Ishikawa (cell line): ENCODE measurements around the gene IL5RA.

Experiments
- CEBPB ChIP-seq: IDR thresholded peaks from 2 replicates; pipeline ENCODE4 v1.6.1; 2012
- CREB1 ChIP-seq: IDR thresholded peaks from 2 replicates; pipeline ENCODE4 v1.6.1; 2012; ENCODE audit warnings: low read depth
- EGR1 ChIP-seq: IDR thresholded peaks from 2 replicates; pipeline ENCODE4 v1.6.1; 2012
- EP300 ChIP-seq: IDR thresholded peaks from 2 replicates; pipeline ENCODE4 v1.6.1; 2012; ENCODE audit warnings: borderline replicate concordance
- FOXM1 ChIP-seq: IDR thresholded peaks from 2 replicates; pipeline ENCODE4 v1.6.1; 2012; ENCODE audit warnings: low read depth, borderline replicate concordance
- NFIC ChIP-seq: IDR thresholded peaks from 2 replicates; pipeline ENCODE4 v1.6.1; 2012
- RAD21 ChIP-seq: IDR thresholded peaks from 2 replicates; pipeline ENCODE4 v1.6.1; 2012; ENCODE audit warnings: low read depth
- TAF1 ChIP-seq: IDR thresholded peaks from 2 replicates; pipeline ENCODE4 v1.6.1; 2012; ENCODE audit warnings: low read depth, mild to moderate bottlenecking
- TEAD4 ChIP-seq: IDR thresholded peaks from 2 replicates; pipeline ENCODE4 v1.6.1; 2012
- YY1 ChIP-seq: IDR thresholded peaks from 2 replicates; pipeline ENCODE4 v1.6.1; 2012; ENCODE audit warnings: low read depth
- ZBTB7A ChIP-seq: IDR thresholded peaks from 2 replicates; pipeline ENCODE4 v1.6.1; 2012; ENCODE audit warnings: low read depth
- TF ChIP-seq, protein P1 (sequence below): IDR thresholded peaks from 2 replicates; pipeline ENCODE4 v1.6.1; 2012; ENCODE audit warnings: low read depth, mild to moderate bottlenecking
- TF ChIP-seq, protein P2 (sequence below): IDR thresholded peaks from 2 replicates; pipeline ENCODE4 v1.6.1; 2012

GRCh38 chr3:3037156-3037555 is 73.0 kb downstream of the IL5RA start:
- TF ChIP-seq TAF1: no peak
- no peak for TF ChIP-seq NFIC
- TF ChIP-seq, protein P1, sequence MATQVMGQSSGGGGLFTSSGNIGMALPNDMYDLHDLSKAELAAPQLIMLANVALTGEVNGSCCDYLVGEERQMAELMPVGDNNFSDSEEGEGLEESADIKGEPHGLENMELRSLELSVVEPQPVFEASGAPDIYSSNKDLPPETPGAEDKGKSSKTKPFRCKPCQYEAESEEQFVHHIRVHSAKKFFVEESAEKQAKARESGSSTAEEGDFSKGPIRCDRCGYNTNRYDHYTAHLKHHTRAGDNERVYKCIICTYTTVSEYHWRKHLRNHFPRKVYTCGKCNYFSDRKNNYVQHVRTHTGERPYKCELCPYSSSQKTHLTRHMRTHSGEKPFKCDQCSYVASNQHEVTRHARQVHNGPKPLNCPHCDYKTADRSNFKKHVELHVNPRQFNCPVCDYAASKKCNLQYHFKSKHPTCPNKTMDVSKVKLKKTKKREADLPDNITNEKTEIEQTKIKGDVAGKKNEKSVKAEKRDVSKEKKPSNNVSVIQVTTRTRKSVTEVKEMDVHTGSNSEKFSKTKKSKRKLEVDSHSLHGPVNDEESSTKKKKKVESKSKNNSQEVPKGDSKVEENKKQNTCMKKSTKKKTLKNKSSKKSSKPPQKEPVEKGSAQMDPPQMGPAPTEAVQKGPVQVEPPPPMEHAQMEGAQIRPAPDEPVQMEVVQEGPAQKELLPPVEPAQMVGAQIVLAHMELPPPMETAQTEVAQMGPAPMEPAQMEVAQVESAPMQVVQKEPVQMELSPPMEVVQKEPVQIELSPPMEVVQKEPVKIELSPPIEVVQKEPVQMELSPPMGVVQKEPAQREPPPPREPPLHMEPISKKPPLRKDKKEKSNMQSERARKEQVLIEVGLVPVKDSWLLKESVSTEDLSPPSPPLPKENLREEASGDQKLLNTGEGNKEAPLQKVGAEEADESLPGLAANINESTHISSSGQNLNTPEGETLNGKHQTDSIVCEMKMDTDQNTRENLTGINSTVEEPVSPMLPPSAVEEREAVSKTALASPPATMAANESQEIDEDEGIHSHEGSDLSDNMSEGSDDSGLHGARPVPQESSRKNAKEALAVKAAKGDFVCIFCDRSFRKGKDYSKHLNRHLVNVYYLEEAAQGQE: no peak
- TF ChIP-seq CEBPB: no peak
- TF ChIP-seq ZBTB7A: no peak
- no peak for TF ChIP-seq RAD21
- no peak for TF ChIP-seq EGR1
- TF ChIP-seq CREB1: no peak
- TF ChIP-seq YY1: no peak
- TF ChIP-seq, protein P2, sequence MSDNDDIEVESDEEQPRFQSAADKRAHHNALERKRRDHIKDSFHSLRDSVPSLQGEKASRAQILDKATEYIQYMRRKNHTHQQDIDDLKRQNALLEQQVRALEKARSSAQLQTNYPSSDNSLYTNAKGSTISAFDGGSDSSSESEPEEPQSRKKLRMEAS: no peak
- TF ChIP-seq EP300: no peak
- no peak for TF ChIP-seq TEAD4
- TF ChIP-seq FOXM1: no peak
